Measurements from ENCODE around the gene PRKCA. TPM values are rescaled to one million over a fixed set of nuclear protein-coding genes. Genes with fewer than 3 reads are reported as not detected.

The PRKCA gene
- total and polyA plus RNA-seq, 2 donors (not counting 3 experiments of a cell fraction or from before 2014, with no cell fraction given), result 7.5 to 34.2 TPM

DNA sequence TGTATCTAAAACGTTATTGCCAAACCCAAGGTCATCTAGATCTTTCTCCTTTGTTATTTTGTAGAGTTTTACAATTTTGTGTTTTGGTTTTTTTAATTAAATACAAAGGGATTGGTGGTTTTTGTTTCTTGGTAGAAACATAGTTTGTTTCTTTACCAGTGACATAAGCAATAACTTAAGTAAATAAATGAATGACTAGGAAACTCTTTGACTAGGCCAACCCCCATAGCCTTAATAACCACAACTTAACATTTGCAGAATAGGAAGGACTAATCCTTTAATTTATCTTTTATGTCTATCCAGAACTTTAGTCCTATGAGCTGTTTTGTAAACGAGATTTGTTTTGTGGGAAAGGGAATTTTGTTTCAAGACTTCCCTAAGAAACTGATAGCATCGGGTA, 162.5 kb downstream of the PRKCA start:
- TF ChIP-seq, protein P1, sequence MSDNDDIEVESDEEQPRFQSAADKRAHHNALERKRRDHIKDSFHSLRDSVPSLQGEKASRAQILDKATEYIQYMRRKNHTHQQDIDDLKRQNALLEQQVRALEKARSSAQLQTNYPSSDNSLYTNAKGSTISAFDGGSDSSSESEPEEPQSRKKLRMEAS (IDR thresholded peaks at IDR 0.05; ENCODE audit: insufficient read depth, insufficient read length), result no peak
- TF ChIP-seq POLR2A (IDR thresholded peaks at IDR 0.05; ENCODE audit: low read depth, low read length), result no peak
- TF ChIP-seq POLR2AphosphoS5 (IDR thresholded peaks at IDR 0.05; ENCODE audit: insufficient read depth, low read depth, low read length), result no peak
- TF ChIP-seq GATA2 (IDR thresholded peaks at IDR 0.05; ENCODE audit: insufficient read depth, insufficient read length, low read depth, low read length), result no peak
- TF ChIP-seq EZH2 (IDR thresholded peaks at IDR 0.05; ENCODE audit: borderline replicate concordance, low read depth, low read length, severe bottlenecking), result no peak
- no peak for TF ChIP-seq JUN (IDR thresholded peaks at IDR 0.05; ENCODE audit: borderline replicate concordance, insufficient read depth, insufficient read length, low read depth)
- TF ChIP-seq, protein P2, sequence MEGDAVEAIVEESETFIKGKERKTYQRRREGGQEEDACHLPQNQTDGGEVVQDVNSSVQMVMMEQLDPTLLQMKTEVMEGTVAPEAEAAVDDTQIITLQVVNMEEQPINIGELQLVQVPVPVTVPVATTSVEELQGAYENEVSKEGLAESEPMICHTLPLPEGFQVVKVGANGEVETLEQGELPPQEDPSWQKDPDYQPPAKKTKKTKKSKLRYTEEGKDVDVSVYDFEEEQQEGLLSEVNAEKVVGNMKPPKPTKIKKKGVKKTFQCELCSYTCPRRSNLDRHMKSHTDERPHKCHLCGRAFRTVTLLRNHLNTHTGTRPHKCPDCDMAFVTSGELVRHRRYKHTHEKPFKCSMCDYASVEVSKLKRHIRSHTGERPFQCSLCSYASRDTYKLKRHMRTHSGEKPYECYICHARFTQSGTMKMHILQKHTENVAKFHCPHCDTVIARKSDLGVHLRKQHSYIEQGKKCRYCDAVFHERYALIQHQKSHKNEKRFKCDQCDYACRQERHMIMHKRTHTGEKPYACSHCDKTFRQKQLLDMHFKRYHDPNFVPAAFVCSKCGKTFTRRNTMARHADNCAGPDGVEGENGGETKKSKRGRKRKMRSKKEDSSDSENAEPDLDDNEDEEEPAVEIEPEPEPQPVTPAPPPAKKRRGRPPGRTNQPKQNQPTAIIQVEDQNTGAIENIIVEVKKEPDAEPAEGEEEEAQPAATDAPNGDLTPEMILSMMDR (IDR thresholded peaks at IDR 0.05; ENCODE audit: extremely low read depth in 1 of 2, insufficient read depth in 1 of 2, low read depth in 1 of 2, low read length in 2 of 2), result no peak
- TF ChIP-seq FOS (IDR thresholded peaks at IDR 0.05; ENCODE audit: borderline replicate concordance, insufficient read depth, low read length), result no peak
- TF ChIP-seq MYC (IDR thresholded peaks at IDR 0.05; ENCODE audit: low read depth, low read length), result no peak
- peaks cover 13% of the 10 kb centered on the region for H3K79me2 ChIP-seq (ENCODE audit: control insufficient read depth, insufficient read depth, low read length)
- H3K4me1 ChIP-seq (ENCODE audit: control insufficient read depth, extremely low read depth, insufficient read depth, low read length), result peaks cover 63% of the 10 kb centered on the region
- DNase-seq (ENCODE audit: low read depth, low spot score) (no peak), FAIRE-seq (no peak)
- H3K27ac ChIP-seq (ENCODE audit: insufficient read depth, low read depth, low read length), result peak overlapping the region; percentile 64
- no peak overlapping the region for H3K4me3 ChIP-seq (replicated peaks in 1 of 3; ENCODE audit: insufficient read depth in 1 of 3, low read depth in 1 of 3, low read length in 3 of 3)
- BruUV-seq (replicated peaks), result no TSS peak
- H2AFZ ChIP-seq (ENCODE audit: low read depth, low read length), result no peak overlapping the region
- H3K27me3 ChIP-seq (ENCODE audit: control insufficient read depth in 2 of 2, insufficient read depth in 2 of 2, low read length in 2 of 2), result no peaks in the 10 kb centered on the region
- dilution Hi-C loops (cut with MboI; ENCODE audit: extremely low pct_ligation_motif_present, low sequenced_read_pairs) (no loop called here), intact Hi-C loops (cut with micrococcal nuclease) (no loop called here)
- no peak overlapping the region for H3K9ac ChIP-seq (replicated peaks; ENCODE audit: extremely low read depth, insufficient read depth, low read length)
- H3K36me3 ChIP-seq (ENCODE audit: control insufficient read depth in 2 of 2, extremely low read depth in 1 of 2, insufficient read depth in 2 of 2, low read length in 2 of 2), result no peaks in the 10 kb centered on the region
- POLR2A ChIA-PET, result no interaction called here
- no peak overlapping the region for H3K4me2 ChIP-seq (ENCODE audit: insufficient read depth, low read length)
- H4K20me1 ChIP-seq (replicated peaks; ENCODE audit: control insufficient read depth, extremely low read depth, insufficient read depth, low read length), result no peaks in the 10 kb centered on the region
- no peaks in the 10 kb centered on the region for H3K9me3 ChIP-seq (replicated peaks; ENCODE audit: control insufficient read depth, insufficient read depth, low read length)
- CTCF ChIA-PET, result no interaction called here
- H3K9me1 ChIP-seq (replicated peaks; ENCODE audit: control insufficient read depth, extremely low read depth, insufficient read depth, low read length), result no peaks in the 10 kb centered on the region

Measured in endothelial cell of umbilical vein (primary cell).